GM12872 (cell line): Measurements from ENCODE around the gene DYRK3.

Experiments
- TF ChIP-seq, protein P1 (sequence below): IDR thresholded peaks from 3 replicates; pipeline ENCODE4 v1.5.1; 2011; ENCODE audit warnings: low read depth, mild to moderate bottlenecking, low read length, moderate library complexity; ENCODE audit not compliant: insufficient read depth

DYRK3 gene

DNA sequence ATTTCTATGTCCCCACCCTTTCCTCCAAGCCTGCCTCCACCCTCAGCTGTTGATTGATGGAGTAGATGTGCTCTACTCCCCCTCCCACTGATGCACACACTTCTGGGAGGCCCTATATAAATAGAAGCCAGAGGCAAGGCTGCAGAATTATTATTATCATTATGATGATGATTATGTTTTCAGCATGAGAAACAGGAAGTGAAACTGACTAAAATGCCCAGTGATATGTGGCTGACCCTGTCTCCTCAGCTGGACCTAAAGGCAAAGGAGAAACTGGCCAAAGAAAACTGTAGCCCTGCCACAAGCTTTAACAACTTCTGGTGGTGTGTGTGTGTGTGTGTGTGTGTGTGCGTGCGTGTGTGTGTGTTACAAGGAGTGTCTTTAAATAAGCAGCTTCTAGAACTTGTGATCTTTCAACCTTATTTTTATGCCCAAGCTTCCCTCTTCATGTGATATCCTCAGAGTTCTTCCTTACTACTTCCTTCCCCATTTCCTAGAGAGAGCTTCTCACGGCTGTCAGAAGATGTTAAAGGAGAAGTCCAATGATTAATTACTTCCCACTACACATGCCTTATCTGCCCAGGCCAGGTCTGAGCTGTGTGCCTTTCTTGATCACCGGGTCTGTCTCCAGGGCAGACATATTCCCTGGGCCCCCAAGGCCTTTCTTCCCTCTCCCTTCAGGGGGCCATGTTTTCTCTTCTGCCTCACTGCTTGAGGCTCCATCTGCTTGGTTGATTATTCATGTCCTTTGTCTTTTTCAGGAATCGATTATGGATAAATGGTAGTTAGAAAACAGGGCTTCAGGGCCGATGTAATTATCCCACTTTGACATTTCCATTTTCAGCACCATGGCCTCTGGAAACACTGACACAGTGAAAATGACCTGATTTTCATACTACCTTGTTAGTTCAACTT lies 37.8 kb downstream of the DYRK3 start:
- TF ChIP-seq, protein P1, sequence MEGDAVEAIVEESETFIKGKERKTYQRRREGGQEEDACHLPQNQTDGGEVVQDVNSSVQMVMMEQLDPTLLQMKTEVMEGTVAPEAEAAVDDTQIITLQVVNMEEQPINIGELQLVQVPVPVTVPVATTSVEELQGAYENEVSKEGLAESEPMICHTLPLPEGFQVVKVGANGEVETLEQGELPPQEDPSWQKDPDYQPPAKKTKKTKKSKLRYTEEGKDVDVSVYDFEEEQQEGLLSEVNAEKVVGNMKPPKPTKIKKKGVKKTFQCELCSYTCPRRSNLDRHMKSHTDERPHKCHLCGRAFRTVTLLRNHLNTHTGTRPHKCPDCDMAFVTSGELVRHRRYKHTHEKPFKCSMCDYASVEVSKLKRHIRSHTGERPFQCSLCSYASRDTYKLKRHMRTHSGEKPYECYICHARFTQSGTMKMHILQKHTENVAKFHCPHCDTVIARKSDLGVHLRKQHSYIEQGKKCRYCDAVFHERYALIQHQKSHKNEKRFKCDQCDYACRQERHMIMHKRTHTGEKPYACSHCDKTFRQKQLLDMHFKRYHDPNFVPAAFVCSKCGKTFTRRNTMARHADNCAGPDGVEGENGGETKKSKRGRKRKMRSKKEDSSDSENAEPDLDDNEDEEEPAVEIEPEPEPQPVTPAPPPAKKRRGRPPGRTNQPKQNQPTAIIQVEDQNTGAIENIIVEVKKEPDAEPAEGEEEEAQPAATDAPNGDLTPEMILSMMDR = no peak

DNA sequence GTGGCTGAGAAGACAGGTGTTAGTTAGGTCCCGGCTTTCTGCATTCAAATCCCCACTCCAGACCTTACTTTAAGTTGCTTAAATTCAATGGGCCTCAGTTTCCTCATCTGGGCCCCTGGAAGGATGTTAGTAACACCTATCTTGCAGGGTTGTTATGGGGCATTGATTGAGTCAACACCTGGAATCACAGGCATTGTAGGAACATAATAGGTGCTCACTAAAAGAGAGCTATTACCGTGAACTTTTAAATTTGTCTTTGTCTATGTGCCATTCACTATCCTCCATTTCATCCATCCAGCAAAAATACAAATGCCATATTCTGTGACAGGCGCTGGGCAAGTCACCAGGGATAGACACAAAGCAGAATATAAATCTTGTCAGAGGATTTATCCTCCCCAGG lies 38.9 kb downstream of the DYRK3 start:
- TF ChIP-seq, protein P1 = no peak

DNA sequence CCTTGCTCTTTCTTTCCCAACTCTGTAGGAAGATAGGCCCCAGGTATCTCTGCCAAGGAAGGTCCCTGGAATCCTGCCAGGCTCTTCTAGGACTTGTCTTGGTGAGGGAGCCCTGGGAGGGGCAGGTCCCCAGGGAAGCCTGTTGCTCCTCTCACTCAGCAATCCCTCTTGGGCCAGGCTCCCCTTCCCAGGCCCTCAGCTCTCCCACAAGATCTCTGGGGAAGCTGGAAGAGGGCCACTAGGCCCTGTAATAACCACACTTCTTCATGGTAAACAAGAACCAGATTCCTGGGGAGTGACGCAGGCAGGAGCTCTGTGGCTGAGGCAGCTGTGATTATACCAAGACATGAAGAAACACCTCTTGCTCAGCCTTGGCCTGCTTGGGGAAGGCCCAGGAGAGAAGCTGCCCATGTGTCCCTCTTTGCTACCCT lies 39.4 kb downstream of the DYRK3 start:
- TF ChIP-seq, protein P1 = no peak

DNA sequence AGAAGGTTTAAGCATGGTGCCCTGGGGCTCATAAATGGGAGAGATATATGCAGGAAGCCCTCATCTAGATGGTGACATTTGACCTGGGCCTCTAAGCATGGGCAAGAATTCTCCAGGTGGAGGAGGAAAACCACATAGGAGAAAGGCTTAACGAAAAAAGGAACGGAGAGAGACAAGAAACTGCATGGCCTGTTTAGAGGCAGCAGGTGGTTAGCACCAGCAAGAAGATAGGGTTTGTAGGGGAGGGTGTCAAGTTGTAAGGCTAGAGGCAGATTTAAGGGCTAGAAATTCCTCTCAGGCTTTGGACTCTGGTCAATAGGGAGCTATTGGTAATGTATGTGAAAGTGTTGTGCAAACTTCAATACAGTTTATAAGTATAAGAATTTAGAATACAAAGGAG lies 41.2 kb downstream of the DYRK3 start:
- TF ChIP-seq, protein P1 = no peak

DNA sequence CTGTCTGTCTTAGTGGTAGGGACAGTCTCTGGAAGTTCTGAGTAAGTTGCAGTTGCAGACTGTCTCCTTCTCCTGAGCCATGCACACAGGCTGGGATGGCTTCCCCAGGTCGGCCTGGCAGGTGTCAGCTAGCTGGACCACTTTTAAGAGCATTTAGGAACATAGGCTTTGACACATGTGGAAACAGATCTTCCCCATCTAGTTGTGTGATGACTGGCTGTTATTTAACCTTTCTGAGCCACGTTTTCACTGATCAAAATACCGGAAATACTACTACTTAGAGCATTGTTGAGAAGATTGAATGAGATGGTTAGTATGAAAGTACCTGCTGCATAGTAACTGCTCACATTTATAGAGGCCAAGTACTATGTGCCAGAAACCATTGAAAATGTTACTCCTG lies 43.2 kb downstream of the DYRK3 start:
- TF ChIP-seq, protein P1 = no peak

DNA sequence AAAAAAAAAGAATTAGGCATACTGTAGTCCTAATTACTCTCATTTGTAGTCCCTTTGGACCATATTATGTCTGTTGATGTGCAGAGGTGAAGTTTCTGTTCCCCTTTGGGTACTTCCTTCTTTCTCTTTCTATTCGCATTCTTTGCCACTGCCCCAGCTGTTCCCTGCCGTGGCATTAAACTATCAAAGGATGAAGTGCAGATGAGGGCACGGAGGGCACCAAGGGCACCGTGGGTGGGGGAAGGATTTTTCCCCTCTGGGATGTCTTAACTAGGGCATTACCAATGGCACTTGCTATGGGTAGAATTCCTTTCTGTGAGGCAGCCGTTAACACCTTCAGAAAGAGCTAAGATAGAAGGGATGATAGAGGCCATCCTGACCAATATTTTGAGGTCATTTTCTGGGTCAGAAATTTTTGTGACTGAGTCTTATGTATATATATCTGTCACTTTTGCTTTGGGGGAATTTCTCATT lies 44.4 kb downstream of the DYRK3 start:
- TF ChIP-seq, protein P1 = no peak

DNA sequence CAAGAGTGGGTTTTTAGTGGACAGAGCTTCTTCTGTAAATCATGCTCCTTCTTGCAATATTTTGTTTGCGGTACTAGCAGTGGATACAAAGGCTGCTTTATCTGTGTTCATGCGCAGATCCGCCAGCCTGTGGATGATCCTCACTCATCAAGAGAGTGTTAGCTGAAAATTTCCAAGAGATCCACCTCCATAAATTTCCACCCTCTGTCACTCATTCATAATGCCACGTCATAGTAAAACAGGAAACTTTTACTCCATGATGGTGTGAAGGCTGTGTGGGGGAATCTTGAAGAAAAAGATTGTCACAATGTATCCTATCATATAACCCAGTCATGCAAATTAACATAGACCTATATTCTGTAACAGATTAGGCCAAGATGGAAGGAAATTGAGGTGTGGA lies 44.9 kb downstream of the DYRK3 start:
- TF ChIP-seq, protein P1 = no peak
